H9 (cell line): ENCODE results near the gene MFSD12. TPM values are rescaled to one million over a fixed set of nuclear protein-coding genes. Genes with fewer than 3 reads are reported as not detected.

ENCODE experiments used
- DNase-seq: peaks from one replicate; pipeline ENCODE4 v3.0.0-alpha.2; 2017
- H2AFZ ChIP-seq: one replicate; pipeline ENCODE4 v1.6.1; 2013; ENCODE audit warnings: mild to moderate bottlenecking, low read length, control low read depth, moderate library complexity
- H2AK5ac ChIP-seq: 2 replicates; pipeline ENCODE4 v1.6.1; 2013; ENCODE audit warnings: low read length, control low read depth, mixed read lengths; ENCODE audit not compliant: insufficient read length
- H2BK120ac ChIP-seq: one replicate; pipeline ENCODE4 v1.6.1; 2013; ENCODE audit warnings: low read depth, mild to moderate bottlenecking, low read length, control low read depth, inconsistent platforms; ENCODE audit not compliant: poor library complexity, severe bottlenecking
- H2BK12ac ChIP-seq: 2 replicates; pipeline ENCODE4 v1.6.1; 2013; ENCODE audit warnings: low read length, control low read depth, mixed read lengths, low read depth; ENCODE audit not compliant: insufficient read length
- H2BK15ac ChIP-seq: 2 replicates; pipeline ENCODE4 v1.6.1; 2013; ENCODE audit warnings: low read depth, low read length, control low read depth
- H2BK20ac ChIP-seq: one replicate; pipeline ENCODE4 v1.6.1; 2013; ENCODE audit warnings: low read depth, mild to moderate bottlenecking, low read length, control low read depth, inconsistent platforms; ENCODE audit not compliant: poor library complexity, severe bottlenecking
- H2BK5ac ChIP-seq: 2 replicates; pipeline ENCODE4 v1.6.1; 2013; ENCODE audit warnings: low read length, control low read depth, mixed read lengths; ENCODE audit not compliant: insufficient read length
- H3K14ac ChIP-seq: 2 replicates; pipeline ENCODE4 v1.6.1; 2013; ENCODE audit warnings: low read length, control low read depth; ENCODE audit not compliant: insufficient read depth
- H3K18ac ChIP-seq: 2 replicates; pipeline ENCODE4 v1.6.1; 2013; ENCODE audit warnings: low read depth, mild to moderate bottlenecking, mixed read lengths, low read length, control low read depth; ENCODE audit not compliant: insufficient read length
- H3K23ac ChIP-seq: 2 replicates; pipeline ENCODE4 v1.6.1; 2013; ENCODE audit warnings: low read length, control low read depth, mixed read lengths, low read depth; ENCODE audit not compliant: insufficient read length
- H3K23me2 ChIP-seq: 2 replicates; pipeline ENCODE4 v1.6.1; 2013; ENCODE audit warnings: low read depth, mild to moderate bottlenecking, mixed read lengths, low read length, control low read depth; ENCODE audit not compliant: insufficient read length, poor library complexity, severe bottlenecking
- H3K27ac ChIP-seq: 2 replicates; pipeline ENCODE4 v1.5.1; 2013; ENCODE audit warnings: low read length, control low read depth, mixed read lengths, low read depth; ENCODE audit not compliant: insufficient read length
- H3K27me3 ChIP-seq: 2 replicates; pipeline ENCODE4 v1.6.1; 2013; ENCODE audit warnings: low read length, control low read depth, inconsistent platforms; ENCODE audit not compliant: insufficient read depth
- H3K4ac ChIP-seq: 2 replicates; pipeline ENCODE4 v1.6.1; 2013; ENCODE audit warnings: low read depth, mild to moderate bottlenecking, control low read depth, inconsistent platforms, low read length, moderate library complexity
- H3K4me1 ChIP-seq: 2 replicates; pipeline ENCODE4 v1.6.1; 2013; ENCODE audit warnings: low read length, control low read depth, inconsistent platforms; ENCODE audit not compliant: insufficient read depth
- H3K4me2 ChIP-seq: 2 replicates; pipeline ENCODE4 v1.6.1; 2013; ENCODE audit warnings: low read length, control low read depth, mixed read lengths; ENCODE audit not compliant: insufficient read length, insufficient read depth
- H3K56ac ChIP-seq: 2 replicates; pipeline ENCODE4 v1.6.1; 2013; ENCODE audit warnings: low read depth, mild to moderate bottlenecking, mixed read lengths, low read length, control low read depth; ENCODE audit not compliant: insufficient read length
- H3K79me1 ChIP-seq: 2 replicates; pipeline ENCODE4 v1.6.1; 2013; ENCODE audit warnings: low read depth, mild to moderate bottlenecking, moderate library complexity, low read length, control low read depth, inconsistent platforms; ENCODE audit not compliant: insufficient read depth, poor library complexity, severe bottlenecking
- H3K79me2 ChIP-seq: 2 replicates; pipeline ENCODE4 v1.6.1; 2013; ENCODE audit warnings: low read length, control low read depth, inconsistent platforms; ENCODE audit not compliant: insufficient read depth
- H3K9ac ChIP-seq: 2 replicates; pipeline ENCODE4 v1.6.1; 2013; ENCODE audit warnings: low read length, control low read depth, mixed read lengths; ENCODE audit not compliant: insufficient read length; ENCODE audit errors: extremely low read depth
- H3K9me3 ChIP-seq: one replicate; pipeline ENCODE4 v1.6.1; 2013; ENCODE audit warnings: low read depth, low read length, inconsistent platforms; ENCODE audit not compliant: control insufficient read depth
- H3T11ph ChIP-seq: one replicate; pipeline ENCODE4 v1.6.1; 2013; ENCODE audit warnings: mild to moderate bottlenecking, low read length, control low read depth, inconsistent platforms
- H4K20me1 ChIP-seq: one replicate; pipeline ENCODE4 v1.6.1; 2013; ENCODE audit not compliant: control insufficient read depth, insufficient read length, insufficient read depth
- H4K5ac ChIP-seq: 2 replicates; pipeline ENCODE4 v1.6.1; 2013; ENCODE audit warnings: low read depth, mild to moderate bottlenecking, mixed read lengths, low read length, control low read depth; ENCODE audit not compliant: insufficient read length
- H4K8ac ChIP-seq: replicated peaks from 2 replicates; pipeline ENCODE4 v1.6.1; 2013; ENCODE audit warnings: low read length, control low read depth, mixed read lengths, low read depth; ENCODE audit not compliant: insufficient read length
- H4K91ac ChIP-seq: 2 replicates; pipeline ENCODE4 v1.6.1; 2013; ENCODE audit warnings: low read depth, mild to moderate bottlenecking, moderate library complexity, mixed read lengths, low read length, control low read depth; ENCODE audit not compliant: insufficient read length
- H3K27ac Mint-ChIP-seq, 3 experiments: 2 replicates in 2 of 3; 3 replicates in 1 of 3; pipeline ENCODE4 v1.8.0; 2020 to 2021; ENCODE audit warnings: mixed read lengths in 3 of 3, mild to moderate bottlenecking in 1 of 3, moderate library complexity in 1 of 3
- H3K27me3 Mint-ChIP-seq: 2 replicates; pipeline ENCODE4 v1.8.0; 2021; ENCODE audit warnings: low read depth, mild to moderate bottlenecking, moderate library complexity, mixed read lengths
- H3K36me3 Mint-ChIP-seq, 3 experiments: 2 replicates in 2 of 3; 3 replicates in 1 of 3; pipeline ENCODE4 v1.8.0; 2020 to 2021; ENCODE audit warnings: low read depth in 3 of 3, mixed read lengths in 3 of 3; ENCODE audit not compliant: insufficient read depth in 1 of 3
- H3K4me1 Mint-ChIP-seq, 2 experiments: 2 replicates each; pipeline ENCODE4 v1.8.0; 2020; ENCODE audit warnings: mixed read lengths in 2 of 2
- H3K4me3 Mint-ChIP-seq, 2 experiments: 2 replicates in 1 of 2; 3 replicates in 1 of 2; pipeline ENCODE4 v1.8.0; 2020 to 2021; ENCODE audit warnings: mild to moderate bottlenecking in 2 of 2, mixed read lengths in 2 of 2, moderate library complexity in 1 of 2
- H3K9me3 Mint-ChIP-seq, 2 experiments: 2 replicates in 1 of 2; 3 replicates in 1 of 2; pipeline ENCODE4 v1.8.0; 2020; ENCODE audit warnings: mild to moderate bottlenecking in 2 of 2, mixed read lengths in 2 of 2, moderate library complexity in 1 of 2
- CTCF ChIP-seq: fragments of 200-600 bp; sonication (generic); conservative IDR thresholded peaks from 3 replicates; pipeline ENCODE4 v1.8.0; 2021; ENCODE audit warnings: antibody characterized with exemption, mild to moderate bottlenecking
- WGBS: extraction: QIAGEN DNeasy Blood & Tissue Kit; methylation state at CpG from one replicate; pipeline ENCODE4 v1.1.7; 2013; ENCODE audit warnings: missing lambda C conversion rate, low lambda C conversion rate, mixed read lengths; ENCODE audit not compliant: insufficient read length; ENCODE audit errors: extremely low coverage; 5-methylcytosine and 5-hydroxymethylcytosine counted together
- total RNA-seq: library from RNA; stranded (reverse); gene quantifications from 2 replicates; pipeline ENCODE4 v1.2.1, GENCODE V29; 2021

Gene MFSD12
- total RNA-seq, 1 experiment from 2014 or later: 58.8 TPM

- H2AK5ac ChIP-seq: no peak overlapping the region
- H3K4me3 Mint-ChIP-seq: no peak overlapping the region
- no peaks in the 10 kb centered on the region for H3K27me3 ChIP-seq
- H3T11ph ChIP-seq: no peak overlapping the region
- H3K9me3 ChIP-seq: no peaks in the 10 kb centered on the region
- no peaks in the 10 kb centered on the region for H3K23me2 ChIP-seq
- no peak overlapping the region for H3K4me2 ChIP-seq
- H3K4me1 Mint-ChIP-seq: peaks cover 6 to 14% of the 10 kb centered on the region in 2 experiments; a peak in 3 of 4 replicates
- no peak overlapping the region for H4K8ac ChIP-seq
- H3K4me1 ChIP-seq: no peaks in the 10 kb centered on the region
- no peak overlapping the region for H3K14ac ChIP-seq
- H2BK12ac ChIP-seq: no peak overlapping the region
- no peak overlapping the region for H4K91ac ChIP-seq
- H3K9ac ChIP-seq: no peak overlapping the region
- H2AFZ ChIP-seq: no peak overlapping the region
- WGBS: no CpG with 5 or more reads among the region's 27 CpGs
- no peaks in the 10 kb centered on the region for H4K20me1 ChIP-seq
- no peak overlapping the region for H3K27ac ChIP-seq
- no peaks in the 10 kb centered on the region; the same call in 1 of the 2 replicates for H3K27me3 Mint-ChIP-seq
- H2BK120ac ChIP-seq: no peak overlapping the region
- H3K79me2 ChIP-seq: no peaks in the 10 kb centered on the region
- no peak overlapping the region for H3K4ac ChIP-seq
- no peaks in the 10 kb centered on the region for H3K9me3 Mint-ChIP-seq
- DNase-seq: no peak
- no peak overlapping the region for H3K18ac ChIP-seq
- H2BK20ac ChIP-seq: no peak overlapping the region
- no peak overlapping the region for H3K23ac ChIP-seq
- TF ChIP-seq CTCF: no peak
- H3K27ac Mint-ChIP-seq: no peak overlapping the region
- no peak overlapping the region for H2BK5ac ChIP-seq
- H4K5ac ChIP-seq: no peak overlapping the region
- peaks cover 13 to 52% (median 49%) of the 10 kb centered on the region in 3 experiments; a peak in 6 of 7 replicates for H3K36me3 Mint-ChIP-seq
- H3K56ac ChIP-seq: no peak overlapping the region
- no peaks in the 10 kb centered on the region for H3K79me1 ChIP-seq
- no peak overlapping the region for H2BK15ac ChIP-seq
Observed at GRCh38 chr19:3536429-3537100, 20.8 kb downstream of the MFSD12 start.
